GM21786 (cell line): ENCODE results near the gene HBP1.
"Not testable (repeated sequence)": the region's sequence is repeated elsewhere in the genome, so short reads cannot be mapped to it uniquely, and the experiment has no call there.

Experiments used
- ATAC-seq: cut with Tn5 transposase; IDR thresholded peaks from one replicate; pipeline ENCODE4 v1.9.1; 2021; ENCODE audit not compliant: unreplicated experiment

Gene HBP1

GRCh38 chr7:107219563-107220244 lies 50.9 kb downstream of the HBP1 start:
- no peak for ATAC-seq

- no peak for ATAC-seq
These were observed 51.6 kb downstream of the HBP1 start for GRCh38 chr7:107220356-107220755.

GRCh38 chr7:107220806-107221205 lies 52.0 kb downstream of the HBP1 start:
- ATAC-seq, result not testable (repeated sequence)

GRCh38 chr7:107224374-107225223 lies 55.8 kb downstream of the HBP1 start:
- ATAC-seq, result no peak

GRCh38 chr7:107228291-107228690 lies 59.5 kb downstream of the HBP1 start:
- no peak for ATAC-seq

- ATAC-seq, result no peak
These were observed 61.5 kb downstream of the HBP1 start for GRCh38 chr7:107230334-107230733.

GRCh38 chr7:107232568-107233090 lies 63.8 kb downstream of the HBP1 start:
- ATAC-seq, result no peak

- ATAC-seq, result no peak
These were observed 64.4 kb downstream of the HBP1 start for GRCh38 chr7:107233174-107233573.

GRCh38 chr7:107233981-107234380 lies 65.2 kb downstream of the HBP1 start:
- ATAC-seq, result no peak

GRCh38 chr7:107234436-107234835 lies 65.6 kb downstream of the HBP1 start:
- no peak for ATAC-seq

- ATAC-seq, result no peak
These were observed 68.1 kb downstream of the HBP1 start for GRCh38 chr7:107236862-107237261.

- no peak for ATAC-seq
These were observed 68.6 kb downstream of the HBP1 start for GRCh38 chr7:107237451-107237850.

GRCh38 chr7:107242267-107242666 lies 73.5 kb downstream of the HBP1 start:
- no peak for ATAC-seq

GRCh38 chr7:107244613-107245012 lies 75.8 kb downstream of the HBP1 start:
- no peak for ATAC-seq

- ATAC-seq, result not testable (repeated sequence)
These were observed 78.0 kb downstream of the HBP1 start for GRCh38 chr7:107246836-107247235.

GRCh38 chr7:107248551-107249316 lies 79.9 kb downstream of the HBP1 start:
- ATAC-seq, result no peak

GRCh38 chr7:107251963-107252362 lies 83.2 kb downstream of the HBP1 start:
- no peak for ATAC-seq
